Melanocyte of skin (primary cell): ENCODE data around the gene FAM236A. TPM values are rescaled to one million over a fixed set of nuclear protein-coding genes. Genes with fewer than 3 reads are reported as not detected.

ENCODE experiments used
- total RNA-seq, 2 donors: library from RNA; depleted of rRNA; stranded (reverse); fragments of >200 nt; gene quantifications; 2 replicates each; pipeline ENCODE4 v1.2.3, GENCODE V29; 2012

The FAM236A gene
- total RNA-seq, result not detected

DNA sequence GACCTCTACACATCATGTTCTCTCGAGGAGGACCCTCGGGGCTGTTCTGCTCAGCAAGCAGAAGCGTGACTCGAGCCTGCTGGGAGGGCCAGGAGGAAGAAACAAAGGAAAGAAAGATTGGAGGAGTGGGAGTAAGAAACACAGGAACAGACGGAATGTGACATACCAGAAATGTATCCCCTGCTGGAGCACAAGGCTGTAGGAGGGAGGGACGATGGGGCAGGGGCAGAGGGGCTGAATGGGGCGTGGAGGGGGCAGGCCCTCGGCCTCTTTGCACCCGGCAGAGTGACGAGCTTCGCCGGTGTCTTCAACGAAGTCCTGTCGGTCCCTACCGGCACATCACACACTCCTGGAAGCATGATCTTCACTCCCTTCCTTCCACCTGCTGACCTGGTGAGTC lies at the start of gene FAM236A:
FAM236A (plus strand) TSS at position 301 of the 400 bp plus-strand sequence; CDS start at position 358, 57 bp downstream.

DNA sequence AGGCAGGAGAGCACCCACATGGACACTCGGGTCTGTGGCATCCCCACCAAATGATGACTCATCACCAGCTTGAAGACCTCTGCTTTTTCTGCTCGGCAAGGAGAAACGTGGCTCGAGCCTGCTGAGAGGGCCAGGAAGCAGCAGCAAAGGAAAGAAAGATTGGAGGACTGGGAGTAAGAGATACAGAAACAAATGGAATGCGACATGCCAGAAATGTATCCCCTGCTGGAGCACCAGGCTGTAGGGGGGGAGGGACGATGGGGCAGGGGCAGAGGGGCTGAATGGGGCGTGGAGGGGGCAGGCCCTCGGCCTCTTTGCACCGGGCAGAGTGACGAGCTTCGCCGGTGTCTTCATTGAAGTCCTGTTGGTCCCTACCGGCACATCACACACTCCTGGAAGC lies 25.7 kb upstream of the FAM236A start, which contains the start of gene FAM236C:
FAM236C (plus strand) TSS at position 301 of the 400 bp plus-strand sequence. CDS start 100 bp downstream, outside the sequence.

GRCh38 chrX:72943819-72944169 lies 5.8 kb downstream of the FAM236A start, which contains the start of gene DMRTC1:
Gene DMRTC1, minus strand, starts transcription at chrX:72943837. Its CDS starts 68,143 bp downstream, at chrX:72875694.

Other genes with a start within 250 kb of the FAM236A start
- 1 to 10 TPM; 6.5 to 6.7 TPM for gene PHKA1, start 223.9 kb upstream of the FAM236A start, total RNA-seq
- gene DMRTC1B, start 161.3 kb upstream of the FAM236A start, total RNA-seq, result not detected
- not detected for gene FAM236B, start 155.5 kb upstream of the FAM236A start, total RNA-seq
- gene FAM236D, start 130.0 kb upstream of the FAM236A start, total RNA-seq, result not detected
- not detected for gene FAM236C, start 25.6 kb upstream of the FAM236A start, total RNA-seq
- gene DMRTC1, start 5.6 kb downstream of the FAM236A start, total RNA-seq, result not detected
- not detected for gene PABPC1L2B, start 64.7 kb downstream of the FAM236A start, total RNA-seq
- gene PABPC1L2A, start 141.3 kb downstream of the FAM236A start, total RNA-seq, result not detected